Activated CD8-positive, alpha-beta memory T cell treated with anti-CD3 and anti-CD28 coated beads for 1 hour (primary cell): ENCODE data around the gene VWA5B1.

Experiments used
- DNase-seq, 2 donors: peaks; one replicate each; pipeline ENCODE4 v3.0.0-alpha.2; 2020; ENCODE audit warnings: low read depth in 1 of 2; ENCODE audit errors: extremely low read depth in 1 of 2

Gene VWA5B1

GRCh38 chr1:20343149-20343937 lies 52.7 kb downstream of the VWA5B1 start:
- no peak for DNase-seq

- DNase-seq, result no peak
Observed at GRCh38 chr1:20343938-20344302, 53.2 kb downstream of the VWA5B1 start.

- DNase-seq, result no peak
Observed at GRCh38 chr1:20344738-20345137, 54.1 kb downstream of the VWA5B1 start.

GRCh38 chr1:20345419-20345818 lies 54.7 kb downstream of the VWA5B1 start:
- no peak for DNase-seq

- no peak for DNase-seq
Observed at GRCh38 chr1:20346433-20346832, 55.8 kb downstream of the VWA5B1 start.

GRCh38 chr1:20347699-20348098 lies 57.0 kb downstream of the VWA5B1 start:
- DNase-seq, result no peak

- DNase-seq, result no peak
Observed at GRCh38 chr1:20348326-20348915, 57.7 kb downstream of the VWA5B1 start.

GRCh38 chr1:20349561-20349960 lies 58.9 kb downstream of the VWA5B1 start:
- no peak for DNase-seq

GRCh38 chr1:20349971-20350370 lies 59.3 kb downstream of the VWA5B1 start:
- DNase-seq, result no peak

- DNase-seq, result no peak
Observed at GRCh38 chr1:20350421-20350820, 59.7 kb downstream of the VWA5B1 start.

GRCh38 chr1:20351911-20352701 lies 61.4 kb downstream of the VWA5B1 start:
- no peak for DNase-seq

- DNase-seq, result no peak
Observed at GRCh38 chr1:20353836-20354235, 63.2 kb downstream of the VWA5B1 start.

GRCh38 chr1:20354610-20355009 lies 63.9 kb downstream of the VWA5B1 start:
- no peak for DNase-seq

GRCh38 chr1:20355101-20355827 lies 64.6 kb downstream of the VWA5B1 start:
- DNase-seq, result no peak

GRCh38 chr1:20355828-20356735 lies 65.4 kb downstream of the VWA5B1 start:
- DNase-seq, result no peak

- DNase-seq, result no peak
Observed at GRCh38 chr1:20356850-20357459, 66.3 kb downstream of the VWA5B1 start.

GRCh38 chr1:20357796-20358195 lies 67.1 kb downstream of the VWA5B1 start:
- DNase-seq, result no peak

- DNase-seq, result no peak
Observed at GRCh38 chr1:20358761-20359263, 68.1 kb downstream of the VWA5B1 start.
